NCI-H128 (cell line): ENCODE measurements around the gene PLEKHA6.

Source experiments
- DNase-seq: peaks from one replicate; lab custom pipeline; 2025; ENCODE audit not compliant: unreplicated experiment; lab: John Stamatoyannopoulos, UW

Gene PLEKHA6

DNA sequence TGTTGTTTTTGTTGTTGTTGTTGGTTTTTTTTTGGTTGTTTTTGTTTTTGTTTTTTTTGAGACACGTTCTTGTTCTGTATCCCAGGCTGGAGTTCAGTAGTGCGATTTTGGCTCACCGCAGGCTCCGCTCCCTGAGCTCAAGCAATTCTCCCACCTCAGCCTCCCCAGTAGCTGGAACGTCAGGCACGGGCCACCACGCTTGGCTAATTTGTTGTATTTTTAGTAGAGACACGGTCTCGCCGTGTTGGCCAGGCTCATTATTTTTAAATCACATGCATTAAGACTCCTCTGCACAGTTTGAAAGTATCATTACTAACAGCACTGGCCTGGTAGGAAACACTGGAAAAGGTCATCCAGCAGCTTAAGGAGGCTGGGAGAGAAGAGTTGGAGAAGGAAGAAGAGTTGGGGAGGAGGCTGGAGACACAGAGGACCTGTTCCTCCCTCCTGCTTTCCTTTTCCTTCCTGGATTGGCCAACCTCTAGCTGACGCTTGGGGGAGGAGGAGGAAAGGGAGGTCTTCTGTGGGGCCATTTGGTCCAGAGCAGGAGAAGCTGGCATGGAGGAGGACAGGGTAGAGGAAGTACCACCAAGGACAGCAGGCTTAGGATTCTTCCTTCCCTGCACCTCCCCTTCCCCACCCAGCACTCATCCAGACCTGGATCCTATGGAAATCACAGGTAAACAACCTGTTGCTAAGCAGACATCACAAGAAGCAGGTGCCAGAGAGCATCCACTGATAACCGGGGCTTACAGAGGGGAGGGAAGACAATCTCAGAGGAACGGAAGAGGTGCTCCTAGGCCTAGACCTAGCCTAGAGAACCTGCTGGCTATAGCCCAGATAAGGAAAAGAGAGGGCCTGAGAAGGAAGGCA is 74.1 kb downstream of the PLEKHA6 start:
- DNase-seq = no peak

DNA sequence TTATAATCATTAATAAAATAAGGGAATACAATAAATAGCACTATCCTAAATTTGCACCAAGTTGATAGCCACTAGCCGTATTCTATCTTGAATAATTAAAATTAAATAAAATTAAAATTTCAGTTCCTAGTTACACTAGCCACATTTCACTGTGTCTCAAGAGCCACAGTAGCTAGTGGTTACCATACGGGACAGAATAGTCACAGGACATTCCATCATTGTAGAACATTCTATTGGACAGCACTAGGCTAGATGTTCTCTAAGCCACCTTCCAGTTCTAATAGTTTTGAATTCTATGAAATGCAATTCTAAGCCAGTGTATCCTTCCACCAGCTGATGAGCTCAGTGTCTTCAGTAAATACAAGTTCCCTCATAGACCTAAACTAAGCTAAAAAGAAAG is 74.8 kb downstream of the PLEKHA6 start:
- no peak for DNase-seq

DNA sequence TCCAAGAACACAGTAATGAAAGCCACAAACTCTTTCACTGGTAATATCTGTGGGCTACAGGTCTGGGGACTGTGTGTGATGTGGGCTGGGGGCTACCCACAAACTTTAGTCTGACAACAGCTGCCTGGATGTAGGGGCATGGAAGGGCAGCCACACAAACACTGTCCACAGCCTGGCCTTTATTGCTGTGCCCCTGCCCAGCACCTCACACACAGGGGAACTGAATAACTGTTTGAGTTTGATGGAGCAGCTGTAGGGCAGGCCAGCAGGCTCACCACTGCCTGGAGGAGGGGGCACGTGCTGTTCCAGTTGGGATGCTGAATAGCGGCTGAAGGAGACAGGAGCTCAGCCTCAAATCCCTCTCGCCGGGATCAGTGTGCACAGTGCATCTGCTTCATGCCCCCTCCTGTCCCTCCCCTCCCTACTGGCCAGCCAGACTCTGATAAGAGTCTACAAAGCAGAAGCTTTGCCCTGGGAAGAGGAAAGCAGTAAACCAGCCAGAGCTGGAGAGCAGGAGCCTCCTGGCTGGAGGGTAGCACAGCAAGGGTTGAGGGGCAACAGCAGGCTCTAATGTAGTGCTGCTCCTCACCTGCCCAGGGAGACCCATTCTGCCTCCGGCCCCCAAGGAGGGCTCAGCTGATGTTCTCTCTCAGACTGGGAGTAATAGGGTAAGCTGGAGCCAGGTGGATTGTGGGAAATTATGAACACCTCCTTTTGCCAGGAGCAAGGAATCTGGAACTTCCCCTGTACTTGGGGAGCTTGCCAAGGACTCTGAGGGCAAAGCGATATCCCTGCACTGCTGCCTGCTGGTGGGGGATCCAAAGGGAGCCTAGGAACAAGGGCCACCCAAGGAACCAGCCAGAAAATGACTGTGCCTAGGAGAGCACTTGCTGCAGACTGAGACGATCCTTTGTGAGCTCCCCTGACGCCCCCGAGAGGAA is 75.7 kb downstream of the PLEKHA6 start:
- DNase-seq = no peak

DNA sequence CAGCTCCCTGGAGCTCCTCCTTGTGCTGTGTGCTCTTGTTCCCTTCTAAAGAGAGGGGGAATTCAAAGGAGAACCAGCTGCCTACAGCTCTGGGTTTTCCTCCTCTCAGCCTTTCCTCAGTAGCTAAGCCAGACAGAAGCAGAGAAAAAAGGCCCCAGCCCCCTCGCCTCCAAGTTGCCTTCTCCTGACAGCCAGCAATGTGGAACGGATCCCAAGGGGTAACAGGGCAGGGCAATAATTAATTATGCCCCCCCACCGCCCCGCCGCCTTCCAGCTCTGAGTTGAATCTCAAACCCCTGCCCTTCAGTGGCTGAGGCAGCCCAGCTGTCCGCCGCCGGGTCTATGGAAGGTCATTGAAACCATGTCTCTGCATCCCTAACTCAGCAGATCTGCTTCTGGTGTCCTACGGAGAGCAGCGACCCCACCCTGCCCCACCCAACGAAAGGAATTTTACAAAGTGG is 76.9 kb downstream of the PLEKHA6 start:
- no peak for DNase-seq

DNA sequence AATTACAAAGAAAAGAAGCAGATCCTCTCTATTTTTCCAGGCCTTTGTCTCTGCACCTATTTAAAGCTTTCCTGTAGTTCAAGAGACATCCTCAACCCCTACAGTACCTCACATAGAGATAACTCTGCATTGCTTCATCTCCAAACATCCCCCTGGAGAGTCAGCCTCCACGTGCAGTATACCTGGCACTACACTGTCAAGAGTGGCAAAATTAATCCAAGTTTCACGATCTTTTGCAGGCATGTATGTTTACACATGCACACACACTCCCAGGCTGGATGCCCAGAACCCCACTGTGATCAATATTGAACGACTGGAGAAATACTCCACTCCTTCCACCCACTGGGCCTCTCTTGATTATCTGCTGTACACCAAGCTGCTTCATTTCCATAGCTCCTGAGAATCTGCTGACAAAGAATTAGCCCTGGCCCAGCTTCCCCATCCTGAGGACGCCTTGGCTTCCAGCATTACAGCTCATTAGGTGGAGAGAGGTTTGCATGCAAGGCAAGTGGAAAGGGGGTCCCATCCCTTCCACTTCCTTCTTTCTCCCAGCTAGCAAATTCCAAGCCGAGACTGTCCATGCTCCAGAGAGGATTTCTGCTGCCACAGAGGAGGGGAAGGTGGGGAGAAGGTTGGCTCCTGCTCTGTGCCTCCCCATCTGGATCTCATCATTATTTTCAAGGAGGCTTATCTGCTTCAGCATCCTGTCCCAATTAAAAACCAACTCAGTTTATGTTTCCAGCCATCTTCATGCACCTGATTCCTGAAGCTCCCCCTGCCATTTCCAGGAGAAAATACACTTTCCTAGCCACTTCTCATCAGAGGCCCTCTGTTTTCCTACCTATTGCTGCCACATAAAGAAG is 79.4 kb downstream of the PLEKHA6 start:
- DNase-seq = no peak

DNA sequence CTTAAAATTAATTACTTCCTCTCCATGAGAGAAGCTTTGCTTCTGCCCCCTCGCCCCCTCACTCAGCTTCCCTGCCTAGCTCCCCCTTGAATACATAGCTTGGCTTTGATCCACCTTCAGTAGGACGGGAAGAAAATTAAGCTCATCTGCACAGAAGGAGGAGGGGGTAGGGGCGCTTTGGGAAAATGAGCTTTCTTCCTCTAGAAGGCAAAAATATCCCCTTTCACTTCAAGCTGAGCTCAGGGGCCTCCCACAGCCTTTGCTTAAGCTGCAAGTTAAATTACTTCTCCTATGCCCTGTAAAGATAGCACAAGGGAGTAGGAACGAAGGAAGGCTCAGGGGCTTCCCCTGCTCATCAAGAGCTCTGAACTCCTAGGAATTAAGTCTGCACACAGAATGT is 80.8 kb downstream of the PLEKHA6 start:
- DNase-seq = no peak

DNA sequence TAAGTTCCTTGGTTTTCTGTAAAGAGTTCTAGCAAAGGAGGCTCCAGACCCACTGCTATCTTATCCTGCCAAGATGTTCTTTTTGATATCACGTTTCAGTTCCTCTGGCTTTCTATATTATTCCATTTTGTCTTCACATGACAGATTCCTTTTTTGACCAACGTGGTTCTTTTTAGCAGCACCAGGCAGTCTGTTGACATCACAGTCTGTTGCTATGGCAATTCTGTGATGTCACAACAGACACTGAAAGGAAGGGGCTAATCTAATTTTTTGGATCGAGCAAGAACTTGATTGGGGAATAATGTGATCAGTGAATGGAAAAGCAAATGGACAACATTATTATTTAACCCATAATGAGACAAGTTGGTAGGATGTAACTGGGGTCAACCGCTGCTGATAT is 81.5 kb downstream of the PLEKHA6 start:
- no peak for DNase-seq

DNA sequence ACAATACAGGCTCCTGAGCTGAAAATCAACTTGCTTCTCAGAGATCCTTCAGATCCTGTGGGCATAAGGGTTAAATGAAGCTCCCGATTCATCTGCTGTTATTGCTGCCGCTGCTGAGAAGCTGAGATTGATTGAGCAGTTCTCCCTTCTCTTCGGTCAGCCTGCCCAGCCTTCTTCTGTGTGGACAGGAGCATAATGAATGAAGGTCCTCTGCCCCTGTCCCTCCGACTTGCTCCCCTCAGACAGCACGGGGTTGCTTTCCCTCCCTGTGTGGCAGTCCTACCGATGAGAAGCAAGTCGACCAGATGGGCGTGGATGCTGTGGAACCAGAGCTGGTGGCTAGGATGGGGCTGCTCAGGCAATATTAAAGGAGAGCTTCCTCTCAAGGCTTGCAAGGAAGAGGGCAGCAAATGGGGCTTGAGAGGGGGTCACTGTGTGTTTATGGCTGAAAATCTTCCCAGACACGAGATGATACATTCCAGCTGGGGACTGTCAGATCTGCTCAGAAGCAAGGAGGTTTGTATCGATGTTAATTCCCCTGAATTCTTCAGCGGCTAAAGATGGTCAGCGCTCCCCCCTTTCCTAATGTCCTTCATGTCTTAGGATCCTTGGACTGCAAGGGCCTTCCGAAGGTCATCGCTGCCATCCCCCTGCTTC is 82.0 kb downstream of the PLEKHA6 start:
- DNase-seq = no peak

DNA sequence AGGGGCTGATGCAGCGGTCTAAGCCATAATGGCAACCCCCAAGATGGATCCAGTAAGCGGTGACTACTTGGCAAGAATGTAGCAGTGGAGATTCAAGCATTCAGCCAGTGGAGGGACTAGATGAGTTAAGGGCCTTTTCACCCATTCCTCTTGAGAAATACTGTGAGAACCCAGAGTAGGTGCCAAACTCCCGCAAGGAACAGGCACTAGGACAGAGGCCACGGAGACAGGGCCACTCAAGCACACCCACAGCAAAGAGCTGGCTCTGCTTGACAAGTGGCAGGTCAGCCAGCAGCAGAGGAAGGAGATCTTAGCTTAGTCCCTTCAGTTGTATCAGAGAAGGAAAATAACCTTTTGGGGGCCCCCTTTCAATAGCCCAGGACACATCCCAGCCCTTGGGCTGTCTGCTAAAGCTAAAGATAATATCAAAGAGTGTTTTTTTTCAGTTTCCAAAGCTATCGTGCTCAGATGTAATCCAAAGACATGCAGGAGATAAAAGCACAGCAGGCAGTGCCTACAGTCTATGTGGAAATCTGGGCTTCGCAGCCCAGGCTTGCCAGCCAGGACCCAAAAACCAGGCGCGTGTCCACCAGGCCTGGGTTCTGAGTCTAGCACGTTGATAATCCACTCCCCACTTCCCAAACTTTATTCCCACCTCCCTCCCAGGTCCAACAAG is 83.9 kb downstream of the PLEKHA6 start:
- DNase-seq = no peak

DNA sequence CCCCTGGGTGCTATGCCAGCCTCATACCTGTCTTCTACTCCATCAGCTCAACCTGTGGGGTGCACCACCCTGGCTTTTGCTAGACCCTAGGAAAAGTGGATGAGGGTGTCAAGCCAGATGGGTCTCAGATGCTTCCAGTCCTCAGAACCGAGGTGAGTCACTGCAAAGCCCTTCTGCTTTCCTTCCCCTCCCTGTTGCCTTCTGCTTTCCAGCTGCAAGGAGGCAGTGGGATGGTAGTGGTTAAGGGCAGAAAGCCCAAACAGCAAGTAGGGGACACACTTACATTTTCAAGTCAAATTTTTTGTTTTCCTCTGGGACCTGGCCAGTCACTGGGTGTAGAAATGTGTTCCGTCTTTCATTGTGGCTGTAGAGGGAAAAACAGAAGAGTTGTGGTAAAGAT is 85.3 kb downstream of the PLEKHA6 start:
- DNase-seq = no peak

DNA sequence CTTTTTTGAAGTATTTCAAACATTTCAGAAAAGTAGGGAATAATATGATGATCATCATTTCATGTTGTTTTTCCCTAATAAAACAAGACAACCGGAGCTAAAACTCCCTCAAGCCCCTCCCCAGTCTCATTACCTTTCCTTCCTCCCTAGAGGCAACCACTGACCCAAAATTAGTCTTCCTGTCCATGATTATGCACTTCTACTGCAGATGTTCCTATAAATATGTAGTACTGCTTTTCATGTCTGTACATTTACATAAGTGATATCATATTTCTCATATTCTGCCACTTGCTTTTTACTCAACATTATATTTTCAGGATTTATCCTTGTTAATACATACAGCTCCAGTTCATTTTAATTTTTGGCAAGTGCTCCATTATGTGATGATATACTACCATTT is 87.2 kb downstream of the PLEKHA6 start:
- no peak for DNase-seq

DNA sequence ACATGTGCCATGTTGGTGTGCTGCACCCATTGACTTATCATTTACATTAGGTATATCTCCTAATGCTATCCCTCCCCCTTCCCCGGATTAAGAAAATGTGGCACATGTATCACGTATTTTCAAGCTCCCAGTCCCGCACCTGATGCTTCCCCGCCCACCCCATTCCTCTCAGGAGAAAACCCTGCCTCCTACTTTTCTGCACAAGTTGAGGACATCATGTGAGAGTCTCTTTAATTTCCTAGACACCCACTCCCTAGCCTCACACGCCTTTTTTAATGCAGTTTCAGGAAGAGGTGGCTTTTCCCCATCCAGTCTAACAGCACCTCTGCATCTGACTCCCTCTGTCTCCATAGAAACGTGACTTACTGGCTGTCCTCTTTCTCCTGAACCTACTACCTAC is 87.8 kb downstream of the PLEKHA6 start:
- no peak for DNase-seq

DNA sequence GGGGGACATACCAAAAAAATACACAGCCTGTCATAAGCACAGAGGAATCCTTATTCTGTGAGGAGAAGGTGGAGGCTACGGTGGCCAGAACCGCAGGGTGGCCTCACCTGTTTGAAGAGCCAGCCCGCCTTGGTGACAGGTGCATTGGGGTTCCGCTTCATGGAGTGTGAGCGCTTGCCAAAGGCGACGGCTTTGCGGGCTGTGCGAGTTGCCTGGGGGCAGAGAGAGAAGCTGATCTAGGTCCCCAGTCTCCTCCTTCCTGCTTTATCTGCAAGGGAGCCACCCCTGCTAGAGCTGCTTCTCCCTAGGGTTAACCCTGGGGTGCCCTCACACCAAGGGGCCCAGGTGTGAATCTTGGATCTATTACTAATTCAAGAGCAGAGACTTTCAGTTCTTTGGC is 91.6 kb downstream of the PLEKHA6 start:
- no peak for DNase-seq

DNA sequence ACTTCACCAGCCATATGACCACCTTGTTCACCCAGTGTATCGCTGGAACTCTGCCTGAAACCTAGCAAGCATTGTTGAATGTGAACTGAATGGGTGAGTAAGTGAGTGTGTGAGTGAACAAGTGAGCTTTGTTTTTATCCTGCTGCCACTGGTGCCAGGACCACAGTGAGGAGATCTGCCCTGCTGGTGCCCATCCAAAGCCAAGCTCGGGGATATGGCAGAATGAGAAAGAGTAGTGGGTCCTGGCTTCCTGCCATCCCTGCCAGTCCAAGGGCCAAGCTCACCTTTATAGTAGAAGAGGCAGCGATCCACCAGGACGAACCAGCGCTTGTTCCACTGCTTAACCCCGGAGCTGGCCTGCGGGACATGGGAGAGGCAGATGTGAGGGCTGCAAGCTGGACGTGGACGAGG is 92.5 kb downstream of the PLEKHA6 start:
- DNase-seq = no peak

DNA sequence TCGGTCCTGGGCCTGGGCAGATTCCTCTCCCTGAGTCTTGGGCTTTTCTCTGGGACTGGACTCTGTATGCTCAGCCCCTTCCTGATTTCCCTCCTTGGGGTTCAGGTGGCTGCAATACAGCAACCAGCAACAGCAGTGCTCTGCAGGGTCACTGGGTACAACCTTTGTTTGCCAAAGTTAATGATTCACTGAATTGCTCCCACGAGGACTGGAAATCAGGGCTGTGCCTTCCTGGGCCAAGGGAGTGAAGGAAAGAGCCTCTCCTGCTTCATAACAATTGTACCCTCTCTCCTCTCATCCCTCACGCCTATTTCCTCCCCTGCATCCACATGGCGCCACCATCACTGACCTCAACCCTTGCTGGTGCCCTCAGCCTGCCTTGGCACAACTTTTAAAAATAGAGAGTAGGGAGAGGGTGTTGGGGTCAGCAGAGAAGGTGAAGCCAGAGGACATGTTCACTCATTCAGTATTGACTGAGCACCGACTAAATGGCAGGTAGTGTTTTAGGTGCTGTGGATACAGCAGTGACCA is 93.2 kb downstream of the PLEKHA6 start:
- DNase-seq = no peak

DNA sequence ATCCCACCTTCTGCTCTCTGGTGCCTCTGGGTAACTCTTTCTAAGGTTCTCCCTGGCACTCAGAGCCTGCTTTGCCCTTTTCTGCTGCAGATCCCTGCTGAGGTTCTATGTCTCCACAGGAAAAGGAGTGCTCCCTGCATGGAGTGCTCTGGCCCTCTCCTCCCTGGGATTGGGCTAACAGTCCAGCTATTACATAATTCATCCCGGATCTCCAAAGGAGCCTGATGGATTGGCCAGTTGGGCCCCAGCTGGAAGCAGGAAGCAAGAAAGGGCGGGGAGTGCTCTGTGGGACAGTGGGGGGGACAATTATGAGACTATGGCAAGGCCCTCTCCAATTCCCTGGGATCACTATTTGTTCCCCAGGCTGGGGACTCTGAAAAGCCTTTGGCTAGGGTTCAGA is 94.1 kb downstream of the PLEKHA6 start:
- DNase-seq = no peak

DNA sequence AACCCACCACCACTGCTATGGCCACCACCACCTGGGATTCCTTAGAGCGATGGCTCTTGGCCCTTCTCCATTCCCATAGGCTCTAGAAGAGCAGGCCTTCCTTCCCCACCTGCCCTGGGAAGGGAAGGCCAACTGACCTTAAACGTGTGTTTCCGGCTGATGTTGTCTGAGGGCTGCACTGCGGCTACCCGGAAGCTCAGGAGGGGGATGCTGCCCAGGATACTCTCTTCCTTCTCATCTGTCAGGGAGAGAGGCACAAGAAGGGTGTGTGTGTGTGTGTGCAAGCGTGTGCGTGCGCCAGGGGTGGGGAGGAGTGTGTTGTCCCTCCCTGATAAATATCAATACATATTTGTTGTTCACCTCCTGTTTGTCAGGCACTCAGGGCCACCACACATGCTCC is 94.9 kb downstream of the PLEKHA6 start:
- DNase-seq = no peak

DNA sequence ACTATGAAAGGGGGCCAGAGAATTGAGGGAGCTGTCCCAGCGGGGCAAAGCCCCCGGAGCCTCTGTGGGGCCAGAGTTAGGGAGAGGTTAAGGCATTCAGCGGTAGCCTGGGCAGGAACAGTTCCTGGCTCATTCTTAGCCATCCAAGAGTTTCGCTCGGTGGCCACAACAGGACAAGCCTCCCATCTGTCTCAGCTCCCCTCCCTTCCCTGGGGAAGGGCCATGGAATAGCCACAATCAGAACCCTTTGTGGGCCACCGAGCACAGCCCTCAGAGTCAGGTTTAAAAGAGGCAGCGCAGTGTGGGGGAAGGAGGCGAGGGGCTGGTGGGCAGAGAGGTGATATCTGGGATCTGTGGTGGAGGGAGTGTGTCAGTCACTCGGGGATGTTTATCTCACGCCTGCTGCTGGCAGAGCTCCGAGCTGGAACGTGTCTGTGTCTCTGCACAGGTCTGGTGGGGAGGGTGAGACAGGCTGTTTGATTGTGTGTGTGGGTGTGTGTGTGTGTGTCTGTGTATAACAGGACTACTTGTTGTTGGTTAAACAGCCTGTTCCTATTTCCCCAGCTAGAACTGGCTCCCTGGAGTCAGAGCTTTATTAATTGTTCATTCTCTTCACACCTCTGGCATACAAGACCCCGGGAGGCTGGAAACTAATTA is 96.3 kb downstream of the PLEKHA6 start:
- DNase-seq = no peak
